WTC11 (cell line): ENCODE measurements around the gene SCYL3. TPM values are rescaled to one million over a fixed set of nuclear protein-coding genes. Genes with fewer than 3 reads are reported as not detected.

ENCODE experiments used
- ATAC-seq: fragments of 200-7000 bp; cut with Tn5 transposase; 2 replicates; pipeline ENCODE4 v1.10.0; 2021; ENCODE audit warnings: mild to moderate bottlenecking, moderate library complexity
- CTCF ChIA-PET: fragments of 300-600 bp; sonication (Branson Sonifier 250); formaldehyde crosslinking; loops from one replicate; lab custom pipeline; 2021; ENCODE audit warnings: antibody characterized with exemption; lab: Charles Lee
- POLR2A ChIA-PET: fragments of 350-600 bp; sonication (Branson Sonifier 250); formaldehyde crosslinking; loops from one replicate; lab custom pipeline; 2021; ENCODE audit warnings: antibody characterized with exemption; lab: Charles Lee
- DNase-seq: peaks from one replicate; pipeline ENCODE4 v3.0.0; 2021; ENCODE audit warnings: low spot score
- H3K27ac Mint-ChIP-seq: 2 replicates; pipeline ENCODE4 v1.8.0; 2021; ENCODE audit warnings: mixed read lengths
- H3K27me3 Mint-ChIP-seq: 2 replicates; pipeline ENCODE4 v1.8.0; 2021; ENCODE audit warnings: low read depth, mild to moderate bottlenecking, moderate library complexity, mixed read lengths
- H3K36me3 Mint-ChIP-seq: 2 replicates; pipeline ENCODE4 v1.8.0; 2021; ENCODE audit warnings: mixed read lengths
- H3K4me1 Mint-ChIP-seq: 2 replicates; pipeline ENCODE4 v1.8.0; 2022; ENCODE audit warnings: mixed read lengths
- H3K4me3 Mint-ChIP-seq: 2 replicates; pipeline ENCODE4 v1.8.0; 2021; ENCODE audit warnings: mild to moderate bottlenecking, moderate library complexity, mixed read lengths
- H3K9me3 Mint-ChIP-seq: 2 replicates; pipeline ENCODE4 v1.8.0; 2021; ENCODE audit warnings: mixed read lengths
- ATF1 ChIP-seq: sonication (generic); formaldehyde crosslinking; IDR thresholded peaks from 2 replicates; pipeline ENCODE4 v1.8.1; 2023; ENCODE audit warnings: mild to moderate bottlenecking, moderate library complexity, missing genetic modification reagents
- CDX4 ChIP-seq: fragments of 250-450 bp; sonication (Bioruptor Pico); IDR thresholded peaks from 2 replicates; pipeline ENCODE4 v1.9.0; 2021; ENCODE audit warnings: moderate library complexity, mild to moderate bottlenecking, inconsistent platforms, borderline replicate concordance
- E2F4 ChIP-seq: sonication (generic); formaldehyde crosslinking; IDR thresholded peaks from 2 replicates; pipeline ENCODE4 v1.8.1; 2022; ENCODE audit warnings: low read depth, mild to moderate bottlenecking, moderate library complexity, missing genetic modification reagents, borderline replicate concordance
- IRF2 ChIP-seq: sonication (generic); formaldehyde crosslinking; IDR thresholded peaks from 2 replicates; pipeline ENCODE4 v1.8.0; 2022; ENCODE audit warnings: low read depth, missing genetic modification reagents, borderline replicate concordance
- JUN ChIP-seq: sonication (generic); formaldehyde crosslinking; IDR thresholded peaks from 2 replicates; pipeline ENCODE4 v1.8.0; 2023; ENCODE audit warnings: mild to moderate bottlenecking, missing genetic modification reagents
- NFATC4 ChIP-seq: fragments of 250-450 bp; sonication (Bioruptor Pico); IDR thresholded peaks from 2 replicates; pipeline ENCODE4 v1.9.0; 2021; ENCODE audit warnings: mild to moderate bottlenecking
- NFE2L1 ChIP-seq: sonication (generic); formaldehyde crosslinking; IDR thresholded peaks from 2 replicates; pipeline ENCODE4 v1.8.1; 2023; ENCODE audit warnings: missing genetic modification reagents
- NR2C2 ChIP-seq: sonication (generic); formaldehyde crosslinking; IDR thresholded peaks from 2 replicates; pipeline ENCODE4 v1.8.0; 2022; ENCODE audit warnings: mild to moderate bottlenecking, missing genetic modification reagents
- OVOL2 ChIP-seq: fragments of 250-450 bp; sonication (Bioruptor Pico); IDR thresholded peaks from 2 replicates; pipeline ENCODE4 v1.9.0; 2021; ENCODE audit warnings: mild to moderate bottlenecking, borderline replicate concordance
- SMAD3 ChIP-seq: sonication (generic); formaldehyde crosslinking; IDR thresholded peaks from 2 replicates; pipeline ENCODE4 v1.8.0; 2022; ENCODE audit warnings: missing genetic modification reagents, mild to moderate bottlenecking, borderline replicate concordance
- SOX15 ChIP-seq: fragments of 250-450 bp; sonication (Bioruptor Pico); IDR thresholded peaks from 2 replicates; pipeline ENCODE4 v1.9.0; 2021; ENCODE audit warnings: mild to moderate bottlenecking
- SP1 ChIP-seq: sonication (generic); formaldehyde crosslinking; conservative IDR thresholded peaks from 2 replicates; pipeline ENCODE4 v1.8.1; 2022; ENCODE audit warnings: missing genetic modification reagents
- TCF7 ChIP-seq: sonication (generic); formaldehyde crosslinking; IDR thresholded peaks from 2 replicates; pipeline ENCODE4 v1.8.0; 2022; ENCODE audit warnings: mild to moderate bottlenecking, low read depth, missing genetic modification reagents, moderate library complexity
- TP53 ChIP-seq: sonication (generic); formaldehyde crosslinking; IDR thresholded peaks from 2 replicates; pipeline ENCODE4 v1.8.1; 2023; ENCODE audit warnings: mild to moderate bottlenecking, missing genetic modification reagents
- ZBTB43 ChIP-seq: sonication (generic); formaldehyde crosslinking; IDR thresholded peaks from 2 replicates; pipeline ENCODE4 v1.8.1; 2023; ENCODE audit warnings: mild to moderate bottlenecking, missing genetic modification reagents
- ZNF416 ChIP-seq: fragments of 250-450 bp; sonication (Bioruptor Pico); IDR thresholded peaks from 2 replicates; pipeline ENCODE4 v1.9.0; 2021; ENCODE audit warnings: mild to moderate bottlenecking, inconsistent platforms
- ZNF532 ChIP-seq: fragments of 250-450 bp; sonication (Bioruptor Pico); IDR thresholded peaks from 2 replicates; pipeline ENCODE4 v1.9.0; 2021; ENCODE audit warnings: mild to moderate bottlenecking, borderline replicate concordance
- ZSCAN18 ChIP-seq: fragments of 250-450 bp; sonication (Bioruptor Pico); IDR thresholded peaks from 2 replicates; pipeline ENCODE4 v2.1.2; 2022; ENCODE audit warnings: mild to moderate bottlenecking, moderate library complexity
- total RNA-seq: library from RNA; stranded (reverse); gene quantifications from 3 replicates; pipeline ENCODE4 v1.2.3, GENCODE V29; 2021
- TF ChIP-seq, protein P1 (sequence below): sonication (generic); formaldehyde crosslinking; IDR thresholded peaks from 2 replicates; pipeline ENCODE4 v1.8.0; 2022; ENCODE audit warnings: missing genetic modification reagents
- TF ChIP-seq, protein P2 (sequence below): sonication (generic); formaldehyde crosslinking; IDR thresholded peaks from 2 replicates; pipeline ENCODE4 v1.8.1; 2023; ENCODE audit warnings: mild to moderate bottlenecking, missing genetic modification reagents, moderate library complexity

Gene SCYL3
- total RNA-seq, 1 experiment from 2014 or later: 5.3 TPM

DNA sequence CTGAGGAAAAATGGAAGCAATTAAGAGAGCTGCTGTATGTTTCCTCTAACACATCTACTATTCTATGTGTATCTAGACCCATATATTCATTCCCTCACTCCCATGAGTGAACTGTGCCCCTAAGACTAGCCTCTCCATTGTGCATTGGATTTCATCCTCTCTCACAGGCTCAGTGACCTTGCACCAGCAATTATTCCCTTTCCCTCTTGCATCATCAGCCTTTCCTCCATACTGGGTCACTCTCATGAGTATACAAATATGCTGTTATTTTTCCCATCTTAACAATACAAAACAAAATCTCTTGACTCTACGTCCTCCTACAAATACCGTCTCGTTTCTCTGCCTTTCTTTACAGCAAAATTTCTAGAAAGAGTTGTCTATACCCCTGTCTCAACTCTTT, 69.5 kb downstream of the SCYL3 start:
- ATAC-seq (no peak), DNase-seq (no peak)
- no peak for TF ChIP-seq NFATC4 (CRISPR knock-in tag)
- no peak for TF ChIP-seq CDX4
- TF ChIP-seq NR2C2 (CRISPR knock-in tag): no peak
- TF ChIP-seq NFE2L1 (CRISPR knock-in tag): no peak
- no peak for TF ChIP-seq E2F4 (CRISPR knock-in tag)
- TF ChIP-seq TP53 (CRISPR knock-in tag): no peak
- Mint-ChIP-seq H3K27me3 (no peaks in the 10 kb centered on the region), H3K4me3 (no peak overlapping the region), H3K9me3 (no peaks in the 10 kb centered on the region), H3K4me1 (no peaks in the 10 kb centered on the region), H3K36me3 (peaks cover 41% of the 10 kb centered on the region), H3K27ac (0 out of 2 replicates have a peak overlapping the region, but pooled peaks have one; percentile 6)
- ChIA-PET CTCF (no interaction called here), POLR2A (no interaction called here)

GRCh38 chr1:169821500-169821899, 72.2 kb downstream of the SCYL3 start:
- no peak for DNase-seq
- ATAC-seq: no peak
- no peaks in the 10 kb centered on the region for H3K4me1 Mint-ChIP-seq
- peaks cover 51% of the 10 kb centered on the region for H3K36me3 Mint-ChIP-seq
- TF ChIP-seq SOX15 (CRISPR knock-in tag): no peak
- TF ChIP-seq TCF7 (CRISPR knock-in tag): no peak
- no peak for TF ChIP-seq SP1
- no peak for TF ChIP-seq JUN (CRISPR knock-in tag)
- no peak for TF ChIP-seq SMAD3 (CRISPR knock-in tag)
- TF ChIP-seq ZNF532 (CRISPR knock-in tag): no peak
- no peak for TF ChIP-seq NFE2L1 (CRISPR knock-in tag)
- TF ChIP-seq ATF1 (CRISPR knock-in tag): no peak
- no peak for TF ChIP-seq ZSCAN18 (CRISPR knock-in tag)
- no peak for TF ChIP-seq ZNF416
- TF ChIP-seq, protein P1, sequence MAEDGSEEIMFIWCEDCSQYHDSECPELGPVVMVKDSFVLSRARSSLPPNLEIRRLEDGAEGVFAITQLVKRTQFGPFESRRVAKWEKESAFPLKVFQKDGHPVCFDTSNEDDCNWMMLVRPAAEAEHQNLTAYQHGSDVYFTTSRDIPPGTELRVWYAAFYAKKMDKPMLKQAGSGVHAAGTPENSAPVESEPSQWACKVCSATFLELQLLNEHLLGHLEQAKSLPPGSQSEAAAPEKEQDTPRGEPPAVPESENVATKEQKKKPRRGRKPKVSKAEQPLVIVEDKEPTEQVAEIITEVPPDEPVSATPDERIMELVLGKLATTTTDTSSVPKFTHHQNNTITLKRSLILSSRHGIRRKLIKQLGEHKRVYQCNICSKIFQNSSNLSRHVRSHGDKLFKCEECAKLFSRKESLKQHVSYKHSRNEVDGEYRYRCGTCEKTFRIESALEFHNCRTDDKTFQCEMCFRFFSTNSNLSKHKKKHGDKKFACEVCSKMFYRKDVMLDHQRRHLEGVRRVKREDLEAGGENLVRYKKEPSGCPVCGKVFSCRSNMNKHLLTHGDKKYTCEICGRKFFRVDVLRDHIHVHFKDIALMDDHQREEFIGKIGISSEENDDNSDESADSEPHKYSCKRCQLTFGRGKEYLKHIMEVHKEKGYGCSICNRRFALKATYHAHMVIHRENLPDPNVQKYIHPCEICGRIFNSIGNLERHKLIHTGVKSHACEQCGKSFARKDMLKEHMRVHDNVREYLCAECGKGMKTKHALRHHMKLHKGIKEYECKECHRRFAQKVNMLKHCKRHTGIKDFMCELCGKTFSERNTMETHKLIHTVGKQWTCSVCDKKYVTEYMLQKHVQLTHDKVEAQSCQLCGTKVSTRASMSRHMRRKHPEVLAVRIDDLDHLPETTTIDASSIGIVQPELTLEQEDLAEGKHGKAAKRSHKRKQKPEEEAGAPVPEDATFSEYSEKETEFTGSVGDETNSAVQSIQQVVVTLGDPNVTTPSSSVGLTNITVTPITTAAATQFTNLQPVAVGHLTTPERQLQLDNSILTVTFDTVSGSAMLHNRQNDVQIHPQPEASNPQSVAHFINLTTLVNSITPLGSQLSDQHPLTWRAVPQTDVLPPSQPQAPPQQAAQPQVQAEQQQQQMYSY (CRISPR knock-in tag): no peak
- TF ChIP-seq OVOL2 (CRISPR knock-in tag): no peak
- TF ChIP-seq, protein P2, sequence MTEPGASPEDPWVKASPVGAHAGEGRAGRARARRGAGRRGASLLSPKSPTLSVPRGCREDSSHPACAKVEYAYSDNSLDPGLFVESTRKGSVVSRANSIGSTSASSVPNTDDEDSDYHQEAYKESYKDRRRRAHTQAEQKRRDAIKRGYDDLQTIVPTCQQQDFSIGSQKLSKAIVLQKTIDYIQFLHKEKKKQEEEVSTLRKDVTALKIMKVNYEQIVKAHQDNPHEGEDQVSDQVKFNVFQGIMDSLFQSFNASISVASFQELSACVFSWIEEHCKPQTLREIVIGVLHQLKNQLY: no peak
- TF ChIP-seq NR2C2 (CRISPR knock-in tag): no peak
- no peak for TF ChIP-seq ZBTB43 (CRISPR knock-in tag)
- no peak for TF ChIP-seq IRF2 (CRISPR knock-in tag)
- H3K9me3 Mint-ChIP-seq: peaks cover 9% of the 10 kb centered on the region
- POLR2A ChIA-PET: no interaction called here
- H3K27ac Mint-ChIP-seq: no peak overlapping the region
- H3K27me3 Mint-ChIP-seq: no peaks in the 10 kb centered on the region
- no peak overlapping the region for H3K4me3 Mint-ChIP-seq
- CTCF ChIA-PET: no interaction called here
